ENCODE measurements around the gene TMEM222.
"Not testable (repeated sequence)": the region's sequence is repeated elsewhere in the genome, so short reads cannot be mapped to it uniquely, and the experiment has no call there.

The TMEM222 gene

DNA sequence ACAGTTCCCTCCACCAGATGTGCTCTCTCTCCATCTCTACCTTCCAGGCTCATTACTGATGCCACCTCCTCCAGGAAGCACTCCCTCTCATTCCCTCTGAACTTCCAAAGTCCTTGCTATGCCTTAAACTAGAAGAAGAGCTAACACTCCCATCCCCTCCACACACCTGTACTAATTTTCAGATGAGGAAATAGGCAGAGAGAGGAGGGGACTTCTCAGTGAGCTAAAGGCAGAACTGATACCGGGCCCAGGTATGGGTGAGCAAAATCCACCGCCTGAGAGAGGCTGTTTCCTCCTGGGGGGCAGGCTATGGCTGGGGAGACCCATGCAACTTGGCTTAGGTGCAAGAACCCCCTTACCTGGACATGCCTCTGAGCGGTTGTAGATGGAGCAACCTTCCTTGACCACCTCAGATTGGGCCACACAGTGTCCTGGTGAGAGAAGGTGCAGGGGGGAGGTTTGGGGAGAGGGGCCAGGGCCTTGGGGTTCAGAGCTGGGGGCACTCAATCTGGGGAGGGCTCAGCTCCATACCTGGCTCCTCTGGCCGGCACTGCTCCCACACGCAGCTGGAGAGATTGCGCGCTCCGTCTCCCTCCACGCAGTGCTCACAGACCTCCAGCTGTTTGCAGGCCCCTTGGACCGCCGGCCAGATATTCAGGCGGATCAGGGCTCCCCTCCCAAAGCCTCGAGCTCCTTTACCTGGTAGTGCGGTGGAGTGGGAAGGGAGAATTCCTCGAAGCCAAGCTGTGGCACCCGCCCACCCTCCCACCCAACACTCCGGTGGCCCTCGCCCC lies 60.2 kb downstream of the TMEM222 start:
- H3K9me2 ChIP-seq (replicated peaks; ENCODE audit: control insufficient read depth, low read length), result no peaks in the 10 kb centered on the region
- no peak overlapping the region for H3K4me3 ChIP-seq (ENCODE audit: low read length)
- no peaks in the 10 kb centered on the region for H4K20me1 ChIP-seq (ENCODE audit: control insufficient read depth, insufficient read depth, low read depth, low read length)
- no peaks in the 10 kb centered on the region for H3K4me1 ChIP-seq (ENCODE audit: control insufficient read depth, low read length)
- TF ChIP-seq, protein P1, sequence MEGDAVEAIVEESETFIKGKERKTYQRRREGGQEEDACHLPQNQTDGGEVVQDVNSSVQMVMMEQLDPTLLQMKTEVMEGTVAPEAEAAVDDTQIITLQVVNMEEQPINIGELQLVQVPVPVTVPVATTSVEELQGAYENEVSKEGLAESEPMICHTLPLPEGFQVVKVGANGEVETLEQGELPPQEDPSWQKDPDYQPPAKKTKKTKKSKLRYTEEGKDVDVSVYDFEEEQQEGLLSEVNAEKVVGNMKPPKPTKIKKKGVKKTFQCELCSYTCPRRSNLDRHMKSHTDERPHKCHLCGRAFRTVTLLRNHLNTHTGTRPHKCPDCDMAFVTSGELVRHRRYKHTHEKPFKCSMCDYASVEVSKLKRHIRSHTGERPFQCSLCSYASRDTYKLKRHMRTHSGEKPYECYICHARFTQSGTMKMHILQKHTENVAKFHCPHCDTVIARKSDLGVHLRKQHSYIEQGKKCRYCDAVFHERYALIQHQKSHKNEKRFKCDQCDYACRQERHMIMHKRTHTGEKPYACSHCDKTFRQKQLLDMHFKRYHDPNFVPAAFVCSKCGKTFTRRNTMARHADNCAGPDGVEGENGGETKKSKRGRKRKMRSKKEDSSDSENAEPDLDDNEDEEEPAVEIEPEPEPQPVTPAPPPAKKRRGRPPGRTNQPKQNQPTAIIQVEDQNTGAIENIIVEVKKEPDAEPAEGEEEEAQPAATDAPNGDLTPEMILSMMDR (IDR thresholded peaks at IDR 0.05; ENCODE audit: low read depth, low read length, poor library complexity, severe bottlenecking), result no peak
- no peak for TF ChIP-seq EZH2phosphoT487 (IDR thresholded peaks at IDR 0.05; ENCODE audit: borderline replicate concordance, low read length)
- H3K9me3 ChIP-seq (ENCODE audit: control insufficient read depth, insufficient read depth, low read length), result no peaks in the 10 kb centered on the region
- no peak overlapping the region for H3K27ac ChIP-seq (ENCODE audit: low read depth, low read length)
- H3F3A ChIP-seq (ENCODE audit: control insufficient read depth, insufficient read depth), result no peaks in the 10 kb centered on the region; the same call in 1 of the 2 replicates
- H3K36me3 ChIP-seq (ENCODE audit: control insufficient read depth, low read length), result no peaks in the 10 kb centered on the region
- peaks cover 19% of the 10 kb centered on the region for H3K27me3 ChIP-seq (ENCODE audit: control insufficient read depth, low read length)
- H3K79me2 ChIP-seq (ENCODE audit: control insufficient read depth, low read length), result no peaks in the 10 kb centered on the region
- H3K4me2 ChIP-seq (ENCODE audit: low read length), result no peak overlapping the region

DNA sequence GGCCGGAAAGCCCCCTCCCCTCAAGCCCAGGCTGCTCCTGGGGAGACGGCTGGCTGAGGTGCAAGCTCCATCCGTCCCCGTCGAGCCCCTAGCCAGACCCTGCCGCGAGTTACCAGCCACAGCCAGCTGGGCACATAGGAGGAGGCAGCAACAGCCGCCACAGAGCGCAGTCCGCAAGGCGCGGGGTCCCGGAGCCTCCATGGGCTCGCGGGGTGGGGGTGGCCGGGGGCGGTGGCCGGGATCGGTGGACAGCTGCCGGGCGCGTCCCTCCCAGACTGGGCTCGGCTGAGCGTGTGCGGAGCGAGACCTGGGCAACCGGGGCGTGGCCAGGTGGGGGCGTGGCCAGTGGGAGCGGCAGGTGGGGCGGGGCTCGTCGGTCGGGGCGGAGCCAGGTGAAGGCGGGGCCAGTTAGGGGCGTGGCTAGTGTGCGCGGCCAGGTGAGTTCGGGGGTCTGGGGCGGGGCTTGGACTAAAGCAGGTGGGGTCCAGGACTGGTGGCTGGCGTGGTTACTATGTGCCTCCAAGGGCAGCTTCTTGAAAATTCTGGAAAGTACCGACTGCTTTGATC lies 61.2 kb downstream of the TMEM222 start, which contains the start of gene CD164L2:
Gene CD164L2 (minus strand): TSS at position 295 of the 567 bp plus-strand sequence. CDS start 94 bp downstream, at position 201.
- Histone ChIP-seq H3F3A (ENCODE audit: control insufficient read depth, insufficient read depth) (no peaks in the 10 kb centered on the region), H3K79me2 (ENCODE audit: control insufficient read depth, low read length) (no peaks in the 10 kb centered on the region), H3K27ac (ENCODE audit: low read depth, low read length) (no peak within 1 kb of the TSS), H3K27me3 (ENCODE audit: control insufficient read depth, low read length) (peaks cover 19% of the 10 kb centered on the region), H3K36me3 (ENCODE audit: control insufficient read depth, low read length) (no peaks in the 10 kb centered on the region), H3K4me1 (ENCODE audit: control insufficient read depth, low read length) (no peaks in the 10 kb centered on the region), H3K9me3 (ENCODE audit: control insufficient read depth, insufficient read depth, low read length) (no peaks in the 10 kb centered on the region), H3K4me2 (ENCODE audit: low read length) (no peak within 1 kb of the TSS), H3K9me2 (replicated peaks; ENCODE audit: control insufficient read depth, low read length) (no peaks in the 10 kb centered on the region), H4K20me1 (ENCODE audit: control insufficient read depth, insufficient read depth, low read depth, low read length) (no peaks in the 10 kb centered on the region), H3K4me3 (ENCODE audit: low read length) (no peak within 1 kb of the TSS)
- TF ChIP-seq, protein P1 (IDR thresholded peaks at IDR 0.05; ENCODE audit: low read depth, low read length, poor library complexity, severe bottlenecking), result no peak
- no peak for TF ChIP-seq EZH2phosphoT487 (IDR thresholded peaks at IDR 0.05; ENCODE audit: borderline replicate concordance, low read length)

DNA sequence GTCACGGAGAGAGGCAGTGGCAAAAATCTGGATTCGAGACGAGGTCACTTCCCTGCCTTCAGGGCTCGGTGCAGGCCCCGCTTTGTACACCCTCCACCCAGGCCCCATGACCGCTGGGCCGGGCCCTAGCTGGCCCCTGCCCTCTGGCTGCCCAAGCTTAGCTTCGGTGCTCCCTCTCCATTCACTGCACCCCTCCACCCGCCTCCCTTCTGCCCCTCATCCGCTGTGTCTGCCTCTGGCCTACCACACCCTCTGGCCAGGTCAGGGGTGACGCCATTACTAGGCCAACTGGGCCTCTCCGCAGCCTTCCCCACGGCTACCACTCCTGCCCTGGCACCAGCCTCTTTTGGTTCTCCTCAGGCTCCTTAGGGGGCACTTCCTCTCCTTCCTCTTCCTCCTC lies 61.7 kb downstream of the TMEM222 start:
- Histone ChIP-seq H3K4me1 (ENCODE audit: control insufficient read depth, low read length) (no peaks in the 10 kb centered on the region), H4K20me1 (ENCODE audit: control insufficient read depth, insufficient read depth, low read depth, low read length) (no peaks in the 10 kb centered on the region), H3K9me3 (ENCODE audit: control insufficient read depth, insufficient read depth, low read length) (no peaks in the 10 kb centered on the region), H3K36me3 (ENCODE audit: control insufficient read depth, low read length) (no peaks in the 10 kb centered on the region), H3K27ac (ENCODE audit: low read depth, low read length) (no peak overlapping the region), H3K4me3 (ENCODE audit: low read length) (no peak overlapping the region), H3K79me2 (ENCODE audit: control insufficient read depth, low read length) (no peaks in the 10 kb centered on the region), H3K9me2 (replicated peaks; ENCODE audit: control insufficient read depth, low read length) (no peaks in the 10 kb centered on the region), H3K4me2 (ENCODE audit: low read length) (no peak overlapping the region), H3F3A (ENCODE audit: control insufficient read depth, insufficient read depth) (no peaks in the 10 kb centered on the region), H3K27me3 (ENCODE audit: control insufficient read depth, low read length) (peaks cover 19% of the 10 kb centered on the region)
- TF ChIP-seq EZH2phosphoT487 (IDR thresholded peaks at IDR 0.05; ENCODE audit: borderline replicate concordance, low read length), result no peak
- TF ChIP-seq, protein P1 (IDR thresholded peaks at IDR 0.05; ENCODE audit: low read depth, low read length, poor library complexity, severe bottlenecking), result no peak

DNA sequence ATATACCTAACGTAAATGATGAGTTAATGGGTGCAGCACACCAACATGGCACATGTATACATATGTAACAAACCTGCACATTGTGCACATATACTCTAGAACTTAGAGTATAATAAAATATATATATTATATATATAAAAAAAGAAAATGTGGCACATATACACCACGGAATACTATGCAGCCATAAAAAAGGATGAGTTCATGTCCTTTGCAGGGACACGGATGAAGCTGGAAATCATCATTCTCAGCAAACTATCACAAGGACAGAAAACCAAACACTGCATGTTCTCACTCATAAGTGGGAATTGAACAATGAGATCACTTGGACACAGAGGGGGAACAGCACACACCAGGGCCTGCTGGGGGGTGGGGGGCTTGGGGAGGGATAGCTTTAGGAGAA lies 62.8 kb downstream of the TMEM222 start:
- not testable (repeated sequence) for H3K9me3 ChIP-seq (ENCODE audit: control insufficient read depth, insufficient read depth, low read length); H3K79me2 ChIP-seq (ENCODE audit: control insufficient read depth, low read length); H4K20me1 ChIP-seq (ENCODE audit: control insufficient read depth, insufficient read depth, low read depth, low read length); H3K27ac ChIP-seq (ENCODE audit: low read depth, low read length); H3K4me2 ChIP-seq (ENCODE audit: low read length); H3K4me3 ChIP-seq (ENCODE audit: low read length); H3K36me3 ChIP-seq (ENCODE audit: control insufficient read depth, low read length); H3K4me1 ChIP-seq (ENCODE audit: control insufficient read depth, low read length); H3K9me2 ChIP-seq (replicated peaks; ENCODE audit: control insufficient read depth, low read length); H3F3A ChIP-seq (ENCODE audit: control insufficient read depth, insufficient read depth)
- peaks cover 19% of the 10 kb centered on the region for H3K27me3 ChIP-seq (ENCODE audit: control insufficient read depth, low read length)

Measured in DOHH2 (cell line).